HCT116 (cell line): ENCODE data around the gene PLPPR2. TPM values are rescaled to one million over a fixed set of nuclear protein-coding genes. Genes with fewer than 3 reads are reported as not detected.
A peak's percentile ranks its signal among the peaks of the same experiment; 100 is the strongest.

ENCODE experiments used
- ATAC-seq: fragments of 200-7000 bp; cut with Tn5 transposase; 2 replicates; pipeline ENCODE4 v1.9.1; 2020; ENCODE audit warnings: mild to moderate bottlenecking, moderate library complexity
- BruUV-seq: library from RNA; stranded (reverse); fragments of 400-500 nt; replicated peaks from 2 replicates; lab custom pipeline; 2021; lab: Mats Ljungman, UMichigan
- CTCF ChIA-PET: fragments of 300-600 bp; sonication (Branson Sonifier 250); formaldehyde crosslinking; loops from one replicate; lab custom pipeline; 2021; ENCODE audit warnings: antibody characterized with exemption; lab: Charles Lee
- POLR2A ChIA-PET: fragments of 300-600, 350-600 bp; sonication (Branson Sonifier 250); formaldehyde crosslinking; loops from one replicate; lab custom pipeline; 2021; ENCODE audit warnings: antibody characterized with exemption; lab: Charles Lee
- RAD21 ChIA-PET, 2 experiments: fragments of 300-600 bp; sonication (Branson Sonifier 250); formaldehyde crosslinking; loops; one replicate each; lab custom pipeline; 2023; ENCODE audit warnings: low total read pairs in 2 of 2; ENCODE audit not compliant: uncharacterized antibody in 2 of 2, unreplicated experiment in 2 of 2, low non-redundant PET in 1 of 2; lab: Charles Lee
- DNase-seq: peaks from one replicate; pipeline ENCODE4 v3.0.0-alpha.2; 2010; ENCODE audit warnings: low read depth, low spot score
- H2AFZ ChIP-seq: fragments of 200-600 bp; shearing (Covaris generic), sonication (generic); 2 replicates; pipeline ENCODE4 v1.6.1; 2017; ENCODE audit warnings: low read depth, mixed run types, mixed read lengths, antibody characterized with exemption, low read length; ENCODE audit not compliant: poor library complexity, severe bottlenecking
- H3K27ac ChIP-seq: 2 replicates; pipeline ENCODE4 v1.5.1; 2012; ENCODE audit warnings: low read depth, low read length
- H3K27me3 ChIP-seq: fragments of 200-600 bp; sonication (generic); 2 replicates; pipeline ENCODE4 v1.6.1; 2016; ENCODE audit warnings: mixed run types, low read length, mixed read lengths; ENCODE audit not compliant: insufficient read depth
- H3K36me3 ChIP-seq, 2 experiments: fragments of 200-500 bp in 1 of 2; fragments of 200-600 bp in 1 of 2; sonication (Bioruptor generic) in 1 of 2; sonication (generic) in 1 of 2; 2 replicates each; pipeline versions ENCODE4 v1.5.1 to v1.6.1; 2014 to 2016; ENCODE audit warnings: low read length in 2 of 2, inconsistent platforms in 1 of 2, mixed read lengths in 1 of 2, mixed run types in 1 of 2; ENCODE audit not compliant: insufficient read depth in 2 of 2, control insufficient read depth in 1 of 2
- H3K4me1 ChIP-seq, 2 experiments: fragments of 200-600 bp in 1 of 2; sonication (generic) in 1 of 2; 2 replicates each; pipeline versions ENCODE4 v1.5.1 to v1.6.1; 2012 to 2017; ENCODE audit warnings: low read length in 2 of 2, inconsistent platforms in 1 of 2, mild to moderate bottlenecking in 1 of 2, mixed read lengths in 1 of 2, mixed run types in 1 of 2, moderate library complexity in 1 of 2; ENCODE audit not compliant: insufficient read depth in 2 of 2, control insufficient read depth in 1 of 2
- H3K4me2 ChIP-seq: fragments of 200-600 bp; sonication (generic); 2 replicates; pipeline ENCODE4 v1.6.1; 2017; ENCODE audit warnings: mixed run types, low read length, mixed read lengths
- H3K4me3 ChIP-seq, 2 experiments: fragments of 200-600 bp in 1 of 2; sonication (generic) in 1 of 2; replicated peaks in 1 of 2; 2 replicates each; pipeline ENCODE4 v1.5.1; 2011 to 2016; ENCODE audit warnings: low read length in 2 of 2, control low read depth in 1 of 2, low read depth in 1 of 2, mild to moderate bottlenecking in 1 of 2, mixed read lengths in 1 of 2, mixed run types in 1 of 2
- H3K79me2 ChIP-seq: fragments of 200-600 bp; sonication (generic); 2 replicates; pipeline ENCODE4 v1.6.1; 2017; ENCODE audit warnings: mild to moderate bottlenecking, mixed run types, low read length, moderate library complexity, mixed read lengths; ENCODE audit not compliant: insufficient read depth
- H3K9ac ChIP-seq: fragments of 200-600 bp; sonication (generic); 2 replicates; pipeline ENCODE4 v1.6.1; 2016; ENCODE audit warnings: low read length, mixed read lengths
- H3K9me2 ChIP-seq: fragments of 200-600 bp; sonication (generic), shearing (Covaris generic); 2 replicates; pipeline ENCODE4 v1.6.1; 2017; ENCODE audit warnings: mixed run types, mild to moderate bottlenecking, moderate library complexity; ENCODE audit not compliant: insufficient read depth
- H3K9me3 ChIP-seq, 2 experiments: fragments of 200-500 bp in 1 of 2; fragments of 200-600 bp in 1 of 2; sonication (Bioruptor generic) in 1 of 2; sonication (generic) in 1 of 2; 2 replicates each; pipeline ENCODE4 v1.6.1; 2014 to 2017; ENCODE audit warnings: low read length in 2 of 2, mixed read lengths in 2 of 2, inconsistent platforms in 1 of 2, low read depth in 1 of 2, mild to moderate bottlenecking in 1 of 2, mixed run types in 1 of 2, moderate library complexity in 1 of 2; ENCODE audit not compliant: control insufficient read depth in 1 of 2, insufficient read depth in 1 of 2
- H4K20me1 ChIP-seq: fragments of 200-600 bp; sonication (generic), shearing (Covaris generic); 2 replicates; pipeline ENCODE4 v1.6.1; 2017; ENCODE audit warnings: mixed run types, mild to moderate bottlenecking, moderate library complexity; ENCODE audit not compliant: insufficient read depth
- CEBPB ChIP-seq: IDR thresholded peaks from 2 replicates; pipeline ENCODE4 v1.6.1; 2012; ENCODE audit warnings: low read depth
- EGR1 ChIP-seq: IDR thresholded peaks from 2 replicates; pipeline ENCODE4 v1.6.1; 2012; ENCODE audit warnings: low read depth
- POLR2A ChIP-seq: IDR thresholded peaks from 2 replicates; pipeline ENCODE4 v1.7.0; 2011; ENCODE audit warnings: borderline replicate concordance; ENCODE audit not compliant: insufficient read depth, insufficient read length; ENCODE audit errors: extremely low read depth
- POLR2AphosphoS5 ChIP-seq: IDR thresholded peaks from 2 replicates; pipeline ENCODE4 v1.6.1; 2011; ENCODE audit warnings: mild to moderate bottlenecking, low read depth, low read length, moderate library complexity
- SIN3A ChIP-seq: IDR thresholded peaks from 2 replicates; pipeline ENCODE4 v1.6.1; 2012; ENCODE audit warnings: low read depth
- TCF7L2 ChIP-seq: IDR thresholded peaks from 2 replicates; pipeline ENCODE4 v1.7.0; 2011; ENCODE audit warnings: borderline replicate concordance, inconsistent platforms; ENCODE audit not compliant: insufficient read depth, insufficient read length; ENCODE audit errors: extremely low read depth
- ZFX ChIP-seq: fragments of 450-650 bp; IDR thresholded peaks from 2 replicates; pipeline ENCODE4 v1.6.1; 2017
- intact Hi-C: fragments of 100-400 bp; cut with micrococcal nuclease; formaldehyde crosslinking; loops from 2 replicates; pipeline ENCODE4 v1.10.0; 2022
- total RNA-seq: library from RNA; stranded (reverse); gene quantifications from one replicate; pipeline ENCODE4 v1.2.1, GENCODE V29; 2021; ENCODE audit not compliant: unreplicated experiment
- TF ChIP-seq, protein P1 (sequence below): IDR thresholded peaks from 2 replicates; pipeline ENCODE4 v1.6.1; 2012
- TF ChIP-seq, protein P2 (sequence below): IDR thresholded peaks from 2 replicates; pipeline ENCODE4 v1.6.1; 2011; ENCODE audit warnings: mild to moderate bottlenecking, low read length, moderate library complexity; ENCODE audit not compliant: insufficient replicate concordance; ENCODE audit errors: extremely low read depth

Gene PLPPR2
- total RNA-seq, 1 experiment from 2014 or later = 23.2 TPM

DNA sequence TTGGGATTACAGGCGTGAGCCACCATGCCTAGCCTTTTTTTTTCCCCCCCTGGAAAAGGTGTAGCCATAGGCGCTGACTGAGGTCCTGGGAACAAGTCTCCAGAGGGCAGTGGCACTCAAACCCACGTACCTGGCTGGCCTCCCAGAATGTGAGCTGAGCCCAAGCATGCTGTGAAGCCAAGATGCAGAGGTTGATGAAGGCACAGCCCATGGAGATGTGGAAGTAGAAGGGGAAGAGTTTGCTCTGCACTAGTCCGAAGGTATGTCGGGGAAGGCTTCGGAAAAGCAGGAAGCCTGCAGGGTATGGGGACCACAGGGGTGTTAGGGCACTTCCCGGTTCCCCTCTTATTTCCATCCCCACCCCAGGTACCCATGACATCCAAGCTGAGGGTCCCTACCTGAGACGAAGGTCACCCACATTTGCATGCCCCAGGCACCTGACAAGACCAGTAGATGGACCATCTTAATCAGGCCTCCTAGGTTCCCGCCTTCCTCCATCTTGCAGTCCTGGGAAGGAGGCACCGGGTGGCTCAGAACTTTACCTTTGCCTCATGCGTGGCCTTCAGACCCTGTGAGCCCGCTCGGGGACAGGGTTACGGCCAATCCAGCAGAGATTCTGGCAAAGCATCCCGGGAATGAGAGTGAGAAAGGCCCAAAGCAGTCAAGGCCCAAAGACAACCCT lies 10.0 kb upstream of the PLPPR2 start:
- no TSS peak for BruUV-seq
- H2AFZ ChIP-seq = no peak overlapping the region

DNA sequence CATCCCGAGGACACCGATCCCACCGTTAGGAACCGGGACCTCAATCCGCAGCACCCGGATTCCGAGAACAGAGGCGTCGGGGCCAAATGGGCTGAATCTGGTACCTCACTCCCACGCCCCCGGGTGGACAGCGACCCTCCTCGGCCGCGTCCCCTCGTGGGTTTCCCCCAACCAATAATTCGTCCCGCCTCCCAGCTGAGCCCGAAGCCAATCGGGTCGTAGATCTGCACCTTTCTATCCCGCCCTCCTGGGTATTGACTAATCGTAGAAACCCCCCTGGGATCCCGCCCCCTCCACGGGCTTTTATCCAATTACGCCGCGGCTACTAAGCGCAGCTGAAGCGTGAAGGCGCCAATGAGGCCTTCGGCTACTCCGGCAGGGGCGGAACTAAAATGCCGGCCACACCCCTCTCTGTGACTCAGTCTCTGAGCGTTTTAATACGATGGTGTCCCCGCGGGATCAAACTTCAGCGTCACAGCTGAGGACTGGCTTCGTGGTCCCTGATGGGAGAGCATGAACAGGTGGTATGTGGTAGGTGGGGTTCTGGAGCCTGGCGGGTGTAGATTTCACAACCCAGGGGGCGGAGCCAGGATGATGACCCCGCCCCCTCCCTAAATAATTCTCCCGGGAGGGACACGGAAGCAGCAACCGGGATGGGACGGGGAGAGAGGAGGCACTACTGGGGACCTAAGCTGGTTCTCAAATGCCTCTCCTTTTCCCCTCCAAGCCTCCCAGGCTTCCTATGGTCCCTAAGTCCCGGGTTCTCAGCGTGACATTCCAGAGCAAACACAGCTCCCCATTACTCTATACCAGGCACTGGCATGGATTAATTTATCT lies 8.9 kb upstream of the PLPPR2 start, which contains the start of the genes CCDC159 and TMEM205:
Gene CCDC159, plus strand, starts transcription at position 416 of the 837 bp plus-strand sequence. Its CDS starts 88 bp downstream, at position 504.
Gene TMEM205, minus strand, starts transcription at position 165 of the 837 bp plus-strand sequence. CDS start 649 bp downstream, outside the sequence.
- intact Hi-C loops = no loop called here
- peaks cover 3 to 13% of the 10 kb centered on the region in 2 experiments; a peak in 2 of 4 replicates for H3K9me3 ChIP-seq
- peak within 1 kb of the TSS; percentile 90 for H3K9ac ChIP-seq
- H3K9me2 ChIP-seq = no peaks in the 10 kb centered on the region
- 0 out of 2 replicates have a peak, but pooled peaks cover 9% of the 10 kb centered on the region for H3K79me2 ChIP-seq
- H3K4me3 ChIP-seq = peak within 1 kb of the TSS; percentile 86 to 88
- H2AFZ ChIP-seq = no peak within 1 kb of the TSS
- H4K20me1 ChIP-seq = no peaks in the 10 kb centered on the region
- RAD21 ChIA-PET = interaction anchor here in 1 of 2 experiments (0.5 to 0.6 kb wide), 2 partner anchors 9 to 73 kb away, joined by 3 to 12 read pairs; partner anchors contain the start of gene RGL3
- TSS peak; percentile 96 for BruUV-seq
- CTCF ChIA-PET = interaction anchor here (1.1 to 2.4 kb wide), 4 partner anchors 28 to 52 kb away, joined by 5 to 8 read pairs (median 7); partner anchors contain the start of genes EPOR and SWSAP1
- DNase-seq (peak; percentile 100), ATAC-seq (peak; percentile 91)
- H3K4me1 ChIP-seq = peaks cover 25 to 51% of the 10 kb centered on the region in 2 experiments
- H3K27me3 ChIP-seq = no peaks in the 10 kb centered on the region
- POLR2A ChIA-PET = interaction anchor here (0.6 to 3.0 kb wide), 6 partner anchors 29 to 72 kb away, joined by 3 to 16 read pairs (median 5); partner anchors contain the start of genes EPOR, RGL3 and SWSAP1
- peak within 1 kb of the TSS; percentile 67 for H3K27ac ChIP-seq
- peaks cover 0 to 5% of the 10 kb centered on the region in 2 experiments; a peak in 2 of 4 replicates for H3K36me3 ChIP-seq
- peak within 1 kb of the TSS; percentile 94 for H3K4me2 ChIP-seq
- TF ChIP-seq POLR2AphosphoS5 (peak; percentile 93), SIN3A (peak; percentile 51), EGR1 (peak; percentile 46; the same call in 1 of the 2 replicates), ZFX (no peak), TCF7L2 (no peak), POLR2A (peak; percentile 43)
- TF ChIP-seq, protein P1, sequence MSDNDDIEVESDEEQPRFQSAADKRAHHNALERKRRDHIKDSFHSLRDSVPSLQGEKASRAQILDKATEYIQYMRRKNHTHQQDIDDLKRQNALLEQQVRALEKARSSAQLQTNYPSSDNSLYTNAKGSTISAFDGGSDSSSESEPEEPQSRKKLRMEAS = peak; percentile 97
- TF ChIP-seq, protein P2, sequence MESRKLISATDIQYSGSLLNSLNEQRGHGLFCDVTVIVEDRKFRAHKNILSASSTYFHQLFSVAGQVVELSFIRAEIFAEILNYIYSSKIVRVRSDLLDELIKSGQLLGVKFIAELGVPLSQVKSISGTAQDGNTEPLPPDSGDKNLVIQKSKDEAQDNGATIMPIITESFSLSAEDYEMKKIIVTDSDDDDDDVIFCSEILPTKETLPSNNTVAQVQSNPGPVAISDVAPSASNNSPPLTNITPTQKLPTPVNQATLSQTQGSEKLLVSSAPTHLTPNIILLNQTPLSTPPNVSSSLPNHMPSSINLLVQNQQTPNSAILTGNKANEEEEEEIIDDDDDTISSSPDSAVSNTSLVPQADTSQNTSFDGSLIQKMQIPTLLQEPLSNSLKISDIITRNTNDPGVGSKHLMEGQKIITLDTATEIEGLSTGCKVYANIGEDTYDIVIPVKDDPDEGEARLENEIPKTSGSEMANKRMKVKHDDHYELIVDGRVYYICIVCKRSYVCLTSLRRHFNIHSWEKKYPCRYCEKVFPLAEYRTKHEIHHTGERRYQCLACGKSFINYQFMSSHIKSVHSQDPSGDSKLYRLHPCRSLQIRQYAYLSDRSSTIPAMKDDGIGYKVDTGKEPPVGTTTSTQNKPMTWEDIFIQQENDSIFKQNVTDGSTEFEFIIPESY = peak; percentile 75

More for the DNA sequence above, 10.0 kb upstream of the PLPPR2 start:
- H3K4me1 ChIP-seq = peaks cover 25 to 51% of the 10 kb centered on the region in 2 experiments
- no peak for ATAC-seq
- no peaks in the 10 kb centered on the region for H4K20me1 ChIP-seq
- H3K27ac ChIP-seq = peak overlapping the region; percentile 64
- no peaks in the 10 kb centered on the region for H3K27me3 ChIP-seq
- peak overlapping the region; percentile 94 for H3K4me2 ChIP-seq
- H3K79me2 ChIP-seq = 0 out of 2 replicates have a peak, but pooled peaks cover 9% of the 10 kb centered on the region
- intact Hi-C loops = no loop called here
- H3K9me3 ChIP-seq = peaks cover 3 to 15% of the 10 kb centered on the region in 2 experiments; a peak in 2 of 4 replicates
- POLR2A ChIA-PET = interaction anchor here (1.2 to 3.0 kb wide), 3 partner anchors 23 to 74 kb away, joined by 4 to 16 read pairs (median 5); partner anchors contain the start of genes RGL3 and SWSAP1
- peak overlapping the region; percentile 90 for H3K9ac ChIP-seq
- peak overlapping the region; percentile 86 to 88 for H3K4me3 ChIP-seq
- RAD21 ChIA-PET = interaction anchor here in 1 of 2 experiments (1.0 kb wide), 1 partner anchor 36 kb away, joined by 4 read pairs; no protein-coding TSS in a partner anchor
- H3K9me2 ChIP-seq = no peaks in the 10 kb centered on the region
- no peak for DNase-seq
- CTCF ChIA-PET = interaction anchor here (2.4 kb wide), 1 partner anchor 38 kb away, joined by 8 read pairs; the partner anchor contains the start of gene EPOR
- peaks cover 0 to 8% of the 10 kb centered on the region in 2 experiments; a peak in 2 of 4 replicates for H3K36me3 ChIP-seq
- TF ChIP-seq CEBPB = no peak
- peak; percentile 36; the same call in 1 of the 2 replicates for TF ChIP-seq ZFX
